ENCODE measurements around the gene XYLT2. TPM values are rescaled to one million over a fixed set of nuclear protein-coding genes. Genes with fewer than 3 reads are reported as not detected.

XYLT2 gene
- total RNA-seq, 2 experiments from 2014 or later, result 22.5 to 25.5 TPM

DNA sequence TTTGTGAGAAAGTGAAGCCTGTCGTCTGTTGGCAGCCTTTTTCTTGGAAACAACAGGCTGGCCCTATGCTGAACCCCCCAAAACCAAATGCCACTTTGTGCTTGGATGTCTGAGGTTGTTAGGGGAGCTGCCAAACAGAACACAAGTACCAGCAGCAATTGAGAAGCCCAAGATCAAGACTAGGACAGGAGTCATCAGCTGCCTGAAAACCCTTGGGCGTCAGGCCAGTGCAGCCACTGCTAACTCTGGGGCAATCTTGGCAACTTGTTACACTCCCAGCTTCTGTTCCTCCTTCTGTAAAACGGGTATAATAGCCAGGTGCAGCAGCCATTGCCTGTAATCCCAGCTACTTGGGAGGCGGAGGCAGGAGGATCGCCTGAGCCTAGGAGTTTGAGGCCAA lies 60.7 kb downstream of the XYLT2 start:
- no peaks in the 10 kb centered on the region for H3K79me2 ChIP-seq (ENCODE audit: insufficient read depth, low read depth, low read length)
- H4K20me1 ChIP-seq (ENCODE audit: insufficient read depth, low read length), result no peaks in the 10 kb centered on the region
- H3K9me2 ChIP-seq (ENCODE audit: insufficient read depth, low read length), result no peaks in the 10 kb centered on the region
- CTCF ChIA-PET (ENCODE audit: unreplicated experiment), result interaction anchor here (0.7 kb wide), 1 partner anchor 49 kb away, joined by 4 read pairs; no protein-coding TSS in a partner anchor
- intact Hi-C loops (cut with micrococcal nuclease; ENCODE audit: unreplicated experiment), result no loop called here
- no TSS peak for BruUV-seq (replicated peaks)
- no peak overlapping the region for H3K4me3 ChIP-seq (ENCODE audit: low read depth, low read length, poor library complexity, severe bottlenecking)
- no peaks in the 10 kb centered on the region for H3K9me3 ChIP-seq (ENCODE audit: low read length)
- no peak overlapping the region for H3K4me2 ChIP-seq (ENCODE audit: low read length)
- no peak for TF ChIP-seq EZH2phosphoT487 (IDR thresholded peaks at IDR 0.05; ENCODE audit: borderline replicate concordance, low read depth, low read length)
- TF ChIP-seq, protein P1, sequence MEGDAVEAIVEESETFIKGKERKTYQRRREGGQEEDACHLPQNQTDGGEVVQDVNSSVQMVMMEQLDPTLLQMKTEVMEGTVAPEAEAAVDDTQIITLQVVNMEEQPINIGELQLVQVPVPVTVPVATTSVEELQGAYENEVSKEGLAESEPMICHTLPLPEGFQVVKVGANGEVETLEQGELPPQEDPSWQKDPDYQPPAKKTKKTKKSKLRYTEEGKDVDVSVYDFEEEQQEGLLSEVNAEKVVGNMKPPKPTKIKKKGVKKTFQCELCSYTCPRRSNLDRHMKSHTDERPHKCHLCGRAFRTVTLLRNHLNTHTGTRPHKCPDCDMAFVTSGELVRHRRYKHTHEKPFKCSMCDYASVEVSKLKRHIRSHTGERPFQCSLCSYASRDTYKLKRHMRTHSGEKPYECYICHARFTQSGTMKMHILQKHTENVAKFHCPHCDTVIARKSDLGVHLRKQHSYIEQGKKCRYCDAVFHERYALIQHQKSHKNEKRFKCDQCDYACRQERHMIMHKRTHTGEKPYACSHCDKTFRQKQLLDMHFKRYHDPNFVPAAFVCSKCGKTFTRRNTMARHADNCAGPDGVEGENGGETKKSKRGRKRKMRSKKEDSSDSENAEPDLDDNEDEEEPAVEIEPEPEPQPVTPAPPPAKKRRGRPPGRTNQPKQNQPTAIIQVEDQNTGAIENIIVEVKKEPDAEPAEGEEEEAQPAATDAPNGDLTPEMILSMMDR (conservative IDR thresholded peaks at IDR 0.05; ENCODE audit: low read length), result no peak
- no peaks in the 10 kb centered on the region for H3K4me1 ChIP-seq (ENCODE audit: insufficient read depth, low read length, poor library complexity, severe bottlenecking)
- no peak overlapping the region for H2AFZ ChIP-seq (ENCODE audit: low read length)
- no peak for DNase-seq (ENCODE audit: low spot score)
- no peak overlapping the region for H3K27ac ChIP-seq (ENCODE audit: low read depth, low read length, poor library complexity, severe bottlenecking)
- POLR2A ChIA-PET, result no interaction called here
- H3K36me3 ChIP-seq (ENCODE audit: insufficient read depth, low read length), result no peaks in the 10 kb centered on the region

DNA sequence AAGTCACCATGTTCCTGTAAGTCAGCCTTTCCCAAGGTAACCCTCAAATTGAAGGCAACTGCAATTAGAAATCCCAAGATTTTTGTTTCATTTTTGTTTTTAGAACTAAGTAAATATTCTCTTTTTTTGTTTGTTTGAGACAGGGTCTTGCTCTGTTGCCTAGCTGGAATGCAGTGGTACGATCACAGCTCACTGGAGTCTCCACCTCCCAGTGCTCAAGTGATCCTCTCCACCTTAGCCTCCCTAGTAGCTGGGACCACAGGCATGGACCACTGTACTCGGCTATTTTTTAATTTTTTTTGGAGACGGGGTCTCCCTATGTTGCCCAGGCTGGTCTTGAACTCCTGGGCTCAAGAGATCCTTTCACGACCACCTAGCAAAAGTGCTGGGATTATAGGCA lies 62.0 kb downstream of the XYLT2 start:
- no peak for TF ChIP-seq EZH2phosphoT487 (IDR thresholded peaks at IDR 0.05; ENCODE audit: borderline replicate concordance, low read depth, low read length)
- TF ChIP-seq, protein P1 (conservative IDR thresholded peaks at IDR 0.05; ENCODE audit: low read length), result no peak
- no peaks in the 10 kb centered on the region for H3K4me1 ChIP-seq (ENCODE audit: insufficient read depth, low read length, poor library complexity, severe bottlenecking)
- no peaks in the 10 kb centered on the region for H4K20me1 ChIP-seq (ENCODE audit: insufficient read depth, low read length)
- no peaks in the 10 kb centered on the region for H3K9me2 ChIP-seq (ENCODE audit: insufficient read depth, low read length)
- H3K4me2 ChIP-seq (ENCODE audit: low read length), result no peak overlapping the region
- H3K27ac ChIP-seq (ENCODE audit: low read depth, low read length, poor library complexity, severe bottlenecking), result no peak overlapping the region
- ChIA-PET POLR2A (no interaction called here), CTCF (ENCODE audit: unreplicated experiment) (no interaction called here)
- H3K79me2 ChIP-seq (ENCODE audit: insufficient read depth, low read depth, low read length), result no peaks in the 10 kb centered on the region
- H3K36me3 ChIP-seq (ENCODE audit: insufficient read depth, low read length), result no peaks in the 10 kb centered on the region
- no peak overlapping the region for H3K4me3 ChIP-seq (ENCODE audit: low read depth, low read length, poor library complexity, severe bottlenecking)
- no peaks in the 10 kb centered on the region for H3K9me3 ChIP-seq (ENCODE audit: low read length)
- DNase-seq (ENCODE audit: low spot score), result no peak
- BruUV-seq (replicated peaks), result no TSS peak
- intact Hi-C loops (cut with micrococcal nuclease; ENCODE audit: unreplicated experiment), result no loop called here
- H2AFZ ChIP-seq (ENCODE audit: low read length), result no peak overlapping the region

Small RNAs within 50 kb of the gene (small RNA-seq; reads per million reads assigned to genes)
- not detected for gene RF00019

Other genes with a start within 250 kb of the XYLT2 start
- gene SAMD14, start 216.0 kb upstream of the XYLT2 start, total RNA-seq (2014; rRNA removed; shearing (Covaris generic)), result not detected in 2 replicates
- 0.13 and 0.59 TPM in 2 replicates for gene SAMD14, start 216.0 kb upstream of the XYLT2 start, total RNA-seq (2022)
- 45.3 and 73.2 TPM in 2 replicates for gene PPP1R9B, start 195.4 kb upstream of the XYLT2 start, total RNA-seq (2014; rRNA removed; shearing (Covaris generic))
- 73.9 and 87.0 TPM in 2 replicates for gene PPP1R9B, start 195.4 kb upstream of the XYLT2 start, total RNA-seq (2022)
- gene SGCA, start 180.1 kb upstream of the XYLT2 start, total RNA-seq (2014; rRNA removed; shearing (Covaris generic)), result 0.57 TPM in 1 of 2 replicates, not detected in the other
- gene SGCA, start 180.1 kb upstream of the XYLT2 start, total RNA-seq (2022), result 1.1 TPM in 1 of 2 replicates, not detected in the other
- gene COL1A1, start 144.5 kb upstream of the XYLT2 start, total RNA-seq (2014; rRNA removed; shearing (Covaris generic)), result not detected in 2 replicates
- not detected in 2 replicates for gene COL1A1, start 144.5 kb upstream of the XYLT2 start, total RNA-seq (2022)
- not detected in 2 replicates for gene TMEM92, start 71.7 kb upstream of the XYLT2 start, total RNA-seq (2014; rRNA removed; shearing (Covaris generic))
- gene TMEM92, start 71.7 kb upstream of the XYLT2 start, total RNA-seq (2022), result not detected in 2 replicates
- gene MRPL27, start 27.1 kb downstream of the XYLT2 start, total RNA-seq (2014; rRNA removed; shearing (Covaris generic)), result 80.2 and 85.1 TPM in 2 replicates
- 63.9 and 68.8 TPM in 2 replicates for gene MRPL27, start 27.1 kb downstream of the XYLT2 start, total RNA-seq (2022)
- 25.2 and 34.0 TPM in 2 replicates for gene EME1, start 27.1 kb downstream of the XYLT2 start, total RNA-seq (2014; rRNA removed; shearing (Covaris generic))
- gene EME1, start 27.1 kb downstream of the XYLT2 start, total RNA-seq (2022), result 34.2 and 38.2 TPM in 2 replicates
- gene LRRC59, start 51.4 kb downstream of the XYLT2 start, total RNA-seq (2014; rRNA removed; shearing (Covaris generic)), result 81.9 and 87.4 TPM in 2 replicates
- 111 and 125 TPM in 2 replicates for gene LRRC59, start 51.4 kb downstream of the XYLT2 start, total RNA-seq (2022)
- gene ACSF2, start 80.1 kb downstream of the XYLT2 start, total RNA-seq (2014; rRNA removed; shearing (Covaris generic)), result 38.6 and 48.1 TPM in 2 replicates
- gene ACSF2, start 80.1 kb downstream of the XYLT2 start, total RNA-seq (2022), result 42.7 and 48.2 TPM in 2 replicates
- not detected in 2 replicates for gene CHAD, start 122.8 kb downstream of the XYLT2 start, total RNA-seq (2014; rRNA removed; shearing (Covaris generic))
- gene CHAD, start 122.8 kb downstream of the XYLT2 start, total RNA-seq (2022), result not detected in 2 replicates
- 22.6 and 25.0 TPM in 2 replicates for gene RSAD1, start 132.7 kb downstream of the XYLT2 start, total RNA-seq (2014; rRNA removed; shearing (Covaris generic))
- gene RSAD1, start 132.7 kb downstream of the XYLT2 start, total RNA-seq (2022), result 27.9 and 28.1 TPM in 2 replicates
- 3.0 and 5.0 TPM in 2 replicates for gene MYCBPAP, start 162.3 kb downstream of the XYLT2 start, total RNA-seq (2014; rRNA removed; shearing (Covaris generic))
- 6.8 and 7.8 TPM in 2 replicates for gene MYCBPAP, start 162.3 kb downstream of the XYLT2 start, total RNA-seq (2022)
- 0.28 TPM in 1 of 2 replicates, not detected in the other for gene EPN3, start 186.6 kb downstream of the XYLT2 start, total RNA-seq (2014; rRNA removed; shearing (Covaris generic))
- 0.11 TPM in 1 of 2 replicates, not detected in the other for gene EPN3, start 186.6 kb downstream of the XYLT2 start, total RNA-seq (2022)
- gene SPATA20, start 201.0 kb downstream of the XYLT2 start, total RNA-seq (2014; rRNA removed; shearing (Covaris generic)), result 4.5 and 8.3 TPM in 2 replicates
- gene SPATA20, start 201.0 kb downstream of the XYLT2 start, total RNA-seq (2022), result 7.9 and 11.5 TPM in 2 replicates
- gene CACNA1G, start 214.6 kb downstream of the XYLT2 start, total RNA-seq (2014; rRNA removed; shearing (Covaris generic)), result not detected in 2 replicates
- not detected in 2 replicates for gene CACNA1G, start 214.6 kb downstream of the XYLT2 start, total RNA-seq (2022)

Data from OCI-LY7 (cell line).